H9 (cell line): ENCODE results near the gene NOP9. TPM values are rescaled to one million over a fixed set of nuclear protein-coding genes. Genes with fewer than 3 reads are reported as not detected.

Experiments
- DNase-seq: peaks from one replicate; pipeline ENCODE4 v3.0.0-alpha.2; 2017
- H2AFZ ChIP-seq: one replicate; pipeline ENCODE4 v1.6.1; 2013; ENCODE audit warnings: mild to moderate bottlenecking, low read length, control low read depth, moderate library complexity
- H2AK5ac ChIP-seq: 2 replicates; pipeline ENCODE4 v1.6.1; 2013; ENCODE audit warnings: low read length, control low read depth, mixed read lengths; ENCODE audit not compliant: insufficient read length
- H2BK120ac ChIP-seq: one replicate; pipeline ENCODE4 v1.6.1; 2013; ENCODE audit warnings: low read depth, mild to moderate bottlenecking, low read length, control low read depth, inconsistent platforms; ENCODE audit not compliant: poor library complexity, severe bottlenecking
- H2BK12ac ChIP-seq: 2 replicates; pipeline ENCODE4 v1.6.1; 2013; ENCODE audit warnings: low read length, control low read depth, mixed read lengths, low read depth; ENCODE audit not compliant: insufficient read length
- H2BK15ac ChIP-seq: 2 replicates; pipeline ENCODE4 v1.6.1; 2013; ENCODE audit warnings: low read depth, low read length, control low read depth
- H2BK20ac ChIP-seq: one replicate; pipeline ENCODE4 v1.6.1; 2013; ENCODE audit warnings: low read depth, mild to moderate bottlenecking, low read length, control low read depth, inconsistent platforms; ENCODE audit not compliant: poor library complexity, severe bottlenecking
- H2BK5ac ChIP-seq: 2 replicates; pipeline ENCODE4 v1.6.1; 2013; ENCODE audit warnings: low read length, control low read depth, mixed read lengths; ENCODE audit not compliant: insufficient read length
- H3K14ac ChIP-seq: 2 replicates; pipeline ENCODE4 v1.6.1; 2013; ENCODE audit warnings: low read length, control low read depth; ENCODE audit not compliant: insufficient read depth
- H3K18ac ChIP-seq: 2 replicates; pipeline ENCODE4 v1.6.1; 2013; ENCODE audit warnings: low read depth, mild to moderate bottlenecking, mixed read lengths, low read length, control low read depth; ENCODE audit not compliant: insufficient read length
- H3K23ac ChIP-seq: 2 replicates; pipeline ENCODE4 v1.6.1; 2013; ENCODE audit warnings: low read length, control low read depth, mixed read lengths, low read depth; ENCODE audit not compliant: insufficient read length
- H3K23me2 ChIP-seq: 2 replicates; pipeline ENCODE4 v1.6.1; 2013; ENCODE audit warnings: low read depth, mild to moderate bottlenecking, mixed read lengths, low read length, control low read depth; ENCODE audit not compliant: insufficient read length, poor library complexity, severe bottlenecking
- H3K27ac ChIP-seq: 2 replicates; pipeline ENCODE4 v1.5.1; 2013; ENCODE audit warnings: low read length, control low read depth, mixed read lengths, low read depth; ENCODE audit not compliant: insufficient read length
- H3K27me3 ChIP-seq: 2 replicates; pipeline ENCODE4 v1.6.1; 2013; ENCODE audit warnings: low read length, control low read depth, inconsistent platforms; ENCODE audit not compliant: insufficient read depth
- H3K4ac ChIP-seq: 2 replicates; pipeline ENCODE4 v1.6.1; 2013; ENCODE audit warnings: low read depth, mild to moderate bottlenecking, control low read depth, inconsistent platforms, low read length, moderate library complexity
- H3K4me1 ChIP-seq: 2 replicates; pipeline ENCODE4 v1.6.1; 2013; ENCODE audit warnings: low read length, control low read depth, inconsistent platforms; ENCODE audit not compliant: insufficient read depth
- H3K4me2 ChIP-seq: 2 replicates; pipeline ENCODE4 v1.6.1; 2013; ENCODE audit warnings: low read length, control low read depth, mixed read lengths; ENCODE audit not compliant: insufficient read length, insufficient read depth
- H3K56ac ChIP-seq: 2 replicates; pipeline ENCODE4 v1.6.1; 2013; ENCODE audit warnings: low read depth, mild to moderate bottlenecking, mixed read lengths, low read length, control low read depth; ENCODE audit not compliant: insufficient read length
- H3K79me1 ChIP-seq: 2 replicates; pipeline ENCODE4 v1.6.1; 2013; ENCODE audit warnings: low read depth, mild to moderate bottlenecking, moderate library complexity, low read length, control low read depth, inconsistent platforms; ENCODE audit not compliant: insufficient read depth, poor library complexity, severe bottlenecking
- H3K79me2 ChIP-seq: 2 replicates; pipeline ENCODE4 v1.6.1; 2013; ENCODE audit warnings: low read length, control low read depth, inconsistent platforms; ENCODE audit not compliant: insufficient read depth
- H3K9ac ChIP-seq: 2 replicates; pipeline ENCODE4 v1.6.1; 2013; ENCODE audit warnings: low read length, control low read depth, mixed read lengths; ENCODE audit not compliant: insufficient read length; ENCODE audit errors: extremely low read depth
- H3K9me3 ChIP-seq: one replicate; pipeline ENCODE4 v1.6.1; 2013; ENCODE audit warnings: low read depth, low read length, inconsistent platforms; ENCODE audit not compliant: control insufficient read depth
- H3T11ph ChIP-seq: one replicate; pipeline ENCODE4 v1.6.1; 2013; ENCODE audit warnings: mild to moderate bottlenecking, low read length, control low read depth, inconsistent platforms
- H4K20me1 ChIP-seq: one replicate; pipeline ENCODE4 v1.6.1; 2013; ENCODE audit not compliant: control insufficient read depth, insufficient read length, insufficient read depth
- H4K5ac ChIP-seq: 2 replicates; pipeline ENCODE4 v1.6.1; 2013; ENCODE audit warnings: low read depth, mild to moderate bottlenecking, mixed read lengths, low read length, control low read depth; ENCODE audit not compliant: insufficient read length
- H4K8ac ChIP-seq: replicated peaks from 2 replicates; pipeline ENCODE4 v1.6.1; 2013; ENCODE audit warnings: low read length, control low read depth, mixed read lengths, low read depth; ENCODE audit not compliant: insufficient read length
- H4K91ac ChIP-seq: 2 replicates; pipeline ENCODE4 v1.6.1; 2013; ENCODE audit warnings: low read depth, mild to moderate bottlenecking, moderate library complexity, mixed read lengths, low read length, control low read depth; ENCODE audit not compliant: insufficient read length
- H3K27ac Mint-ChIP-seq, 3 experiments: 2 replicates in 2 of 3; 3 replicates in 1 of 3; pipeline ENCODE4 v1.8.0; 2020 to 2021; ENCODE audit warnings: mixed read lengths in 3 of 3, mild to moderate bottlenecking in 1 of 3, moderate library complexity in 1 of 3
- H3K27me3 Mint-ChIP-seq: 2 replicates; pipeline ENCODE4 v1.8.0; 2021; ENCODE audit warnings: low read depth, mild to moderate bottlenecking, moderate library complexity, mixed read lengths
- H3K36me3 Mint-ChIP-seq, 3 experiments: 2 replicates in 2 of 3; 3 replicates in 1 of 3; pipeline ENCODE4 v1.8.0; 2020 to 2021; ENCODE audit warnings: low read depth in 3 of 3, mixed read lengths in 3 of 3; ENCODE audit not compliant: insufficient read depth in 1 of 3
- H3K4me1 Mint-ChIP-seq, 2 experiments: 2 replicates each; pipeline ENCODE4 v1.8.0; 2020; ENCODE audit warnings: mixed read lengths in 2 of 2
- H3K4me3 Mint-ChIP-seq, 2 experiments: 2 replicates in 1 of 2; 3 replicates in 1 of 2; pipeline ENCODE4 v1.8.0; 2020 to 2021; ENCODE audit warnings: mild to moderate bottlenecking in 2 of 2, mixed read lengths in 2 of 2, moderate library complexity in 1 of 2
- H3K9me3 Mint-ChIP-seq, 2 experiments: 2 replicates in 1 of 2; 3 replicates in 1 of 2; pipeline ENCODE4 v1.8.0; 2020; ENCODE audit warnings: mild to moderate bottlenecking in 2 of 2, mixed read lengths in 2 of 2, moderate library complexity in 1 of 2
- WGBS: extraction: QIAGEN DNeasy Blood & Tissue Kit; methylation state at CpG from one replicate; pipeline ENCODE4 v1.1.7; 2013; ENCODE audit warnings: missing lambda C conversion rate, low lambda C conversion rate, mixed read lengths; ENCODE audit not compliant: insufficient read length; ENCODE audit errors: extremely low coverage; 5-methylcytosine and 5-hydroxymethylcytosine counted together
- total RNA-seq: library from RNA; stranded (reverse); gene quantifications from 2 replicates; pipeline ENCODE4 v1.2.1, GENCODE V29; 2021
- TF ChIP-seq, protein P1 (sequence below): fragments of 200-600 bp; sonication (generic); conservative IDR thresholded peaks from 3 replicates; pipeline ENCODE4 v1.8.0; 2021; ENCODE audit warnings: antibody characterized with exemption, mild to moderate bottlenecking

NOP9 gene
- total RNA-seq, 1 experiment from 2014 or later = 34.7 TPM

DNA sequence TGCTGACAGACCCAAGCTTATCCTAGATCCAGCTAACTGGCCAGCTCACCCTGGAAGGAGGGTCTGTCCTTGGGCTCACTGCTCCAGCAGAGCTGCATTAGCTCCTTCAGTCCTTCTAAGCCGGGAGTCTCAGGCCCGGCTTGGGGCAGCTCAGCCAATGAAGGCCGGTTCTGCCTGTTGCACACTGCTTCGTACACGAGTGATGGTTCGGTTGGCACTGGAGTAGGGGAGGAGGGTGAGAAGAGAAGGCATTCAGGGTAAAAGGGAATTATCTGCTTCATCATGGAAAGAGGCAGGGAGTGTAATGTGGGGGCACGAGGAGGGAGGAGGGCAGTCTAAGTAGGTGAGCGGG is 38.1 kb downstream of the NOP9 start:
- H3K4me2 ChIP-seq = no peak overlapping the region
- TF ChIP-seq, protein P1, sequence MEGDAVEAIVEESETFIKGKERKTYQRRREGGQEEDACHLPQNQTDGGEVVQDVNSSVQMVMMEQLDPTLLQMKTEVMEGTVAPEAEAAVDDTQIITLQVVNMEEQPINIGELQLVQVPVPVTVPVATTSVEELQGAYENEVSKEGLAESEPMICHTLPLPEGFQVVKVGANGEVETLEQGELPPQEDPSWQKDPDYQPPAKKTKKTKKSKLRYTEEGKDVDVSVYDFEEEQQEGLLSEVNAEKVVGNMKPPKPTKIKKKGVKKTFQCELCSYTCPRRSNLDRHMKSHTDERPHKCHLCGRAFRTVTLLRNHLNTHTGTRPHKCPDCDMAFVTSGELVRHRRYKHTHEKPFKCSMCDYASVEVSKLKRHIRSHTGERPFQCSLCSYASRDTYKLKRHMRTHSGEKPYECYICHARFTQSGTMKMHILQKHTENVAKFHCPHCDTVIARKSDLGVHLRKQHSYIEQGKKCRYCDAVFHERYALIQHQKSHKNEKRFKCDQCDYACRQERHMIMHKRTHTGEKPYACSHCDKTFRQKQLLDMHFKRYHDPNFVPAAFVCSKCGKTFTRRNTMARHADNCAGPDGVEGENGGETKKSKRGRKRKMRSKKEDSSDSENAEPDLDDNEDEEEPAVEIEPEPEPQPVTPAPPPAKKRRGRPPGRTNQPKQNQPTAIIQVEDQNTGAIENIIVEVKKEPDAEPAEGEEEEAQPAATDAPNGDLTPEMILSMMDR = no peak
- H2BK12ac ChIP-seq = no peak overlapping the region
- H2BK5ac ChIP-seq = no peak overlapping the region
- no peak overlapping the region for H3K23ac ChIP-seq
- Mint-ChIP-seq H3K27ac (no peak overlapping the region), H3K4me1 (peaks cover 23 to 28% of the 10 kb centered on the region in 2 experiments), H3K27me3 (peaks cover 100% of the 10 kb centered on the region), H3K9me3 (peaks cover 0 to 2% of the 10 kb centered on the region in 2 experiments; a peak in 2 of 5 replicates), H3K4me3 (peak overlapping the region in 1 of 2 experiments; percentile 16; a peak in 1 of 5 replicates), H3K36me3 (no peaks in the 10 kb centered on the region; a peak in 1 of 7 replicates)
- H3K9me3 ChIP-seq = no peaks in the 10 kb centered on the region
- no peaks in the 10 kb centered on the region for H3K79me1 ChIP-seq
- no peak overlapping the region for H4K5ac ChIP-seq
- no peak overlapping the region for H2AFZ ChIP-seq
- H2AK5ac ChIP-seq = no peak overlapping the region
- H3K4me1 ChIP-seq = no peaks in the 10 kb centered on the region; the same call in 1 of the 2 replicates
- H3K4ac ChIP-seq = no peak overlapping the region
- H2BK120ac ChIP-seq = no peak overlapping the region
- peaks cover 68% of the 10 kb centered on the region for H3K27me3 ChIP-seq
- H3K79me2 ChIP-seq = no peaks in the 10 kb centered on the region
- H4K20me1 ChIP-seq = no peaks in the 10 kb centered on the region
- H3K23me2 ChIP-seq = peaks cover 21% of the 10 kb centered on the region
- H2BK20ac ChIP-seq = no peak overlapping the region
- H3K9ac ChIP-seq = no peak overlapping the region
- no peak overlapping the region for H4K8ac ChIP-seq
- no CpG with 5 or more reads among the region's 8 CpGs for WGBS
- H3T11ph ChIP-seq = no peak overlapping the region
- no peak overlapping the region for H3K18ac ChIP-seq
- H4K91ac ChIP-seq = no peak overlapping the region
- H3K27ac ChIP-seq = no peak overlapping the region
- H3K14ac ChIP-seq = no peak overlapping the region
- H2BK15ac ChIP-seq = no peak overlapping the region
- H3K56ac ChIP-seq = no peak overlapping the region
- no peak for DNase-seq
